Esophagus muscularis mucosa (tissue), 4 donors: Measurements from ENCODE around the gene LYPD6B. TPM values are rescaled to one million over a fixed set of nuclear protein-coding genes. Genes with fewer than 3 reads are reported as not detected.
A peak's percentile ranks its signal among the peaks of the same experiment; 100 is the strongest.

ENCODE experiments used
- DNase-seq: peaks from one replicate; pipeline ENCODE4 v3.0.0-alpha.2; 2017; ENCODE audit errors: extremely low spot score
- H3K27ac ChIP-seq, 4 donors: fragments of 200-600 bp; sonication (generic); replicated peaks in 1 of 4; 1 replicate in 3 of 4; 2 replicates in 1 of 4; pipeline ENCODE4 v1.5.1; 2016 to 2019; ENCODE audit warnings: mild to moderate bottlenecking in 1 of 4
- H3K27me3 ChIP-seq, 4 donors: fragments of 200-600 bp; sonication (generic); one replicate each; pipeline versions ENCODE4 v1.5.1 to v1.6.0; 2016 to 2019
- H3K36me3 ChIP-seq, 4 donors: fragments of 200-600 bp; sonication (generic); one replicate each; pipeline ENCODE4 v1.5.1; 2016 to 2019
- H3K4me1 ChIP-seq, 4 donors: fragments of 200-600 bp; sonication (generic); one replicate each; pipeline ENCODE4 v1.5.1; 2016 to 2019
- H3K4me3 ChIP-seq, 4 donors: fragments of 200-600 bp; sonication (generic); 1 replicate in 2 of 4; 2 replicates in 2 of 4; pipeline ENCODE4 v1.5.1; 2016 to 2019; ENCODE audit warnings: mild to moderate bottlenecking in 4 of 4, moderate library complexity in 1 of 4
- H3K9me3 ChIP-seq, 4 donors: fragments of 200-600 bp; sonication (generic); 1 replicate in 3 of 4; 2 replicates in 1 of 4; pipeline ENCODE4 v1.5.1; 2016 to 2019
- CTCF ChIP-seq, 3 experiments: fragments of 200-600 bp in 2 of 3; fragments of 450-650 bp in 1 of 3; sonication (generic) in 2 of 3; IDR thresholded peaks; one replicate each; pipeline ENCODE4 v1.5.1; 2017 to 2019; ENCODE audit warnings: antibody characterized with exemption in 3 of 3, mild to moderate bottlenecking in 2 of 3, moderate library complexity in 1 of 3
- EP300 ChIP-seq: sonication (generic); formaldehyde crosslinking; IDR thresholded peaks from one replicate; pipeline ENCODE4 v1.6.1; 2017; ENCODE audit warnings: antibody characterized with exemption
- POLR2A ChIP-seq: fragments of 450-650 bp; IDR thresholded peaks from one replicate; pipeline ENCODE4 v1.6.1; 2017; ENCODE audit warnings: antibody characterized with exemption, moderate library complexity, mild to moderate bottlenecking, low read depth
- POLR2AphosphoS5 ChIP-seq, 2 donors: sonication (generic); formaldehyde crosslinking; IDR thresholded peaks; one replicate each; pipeline ENCODE4 v1.6.1; 2017; ENCODE audit warnings: antibody characterized with exemption in 2 of 2
- WGBS: methylation state at CpG from one replicate; pipeline ENCODE4 v1.1.5; 2018; 5-methylcytosine and 5-hydroxymethylcytosine counted together
- intact Hi-C: fragments of 100-400 bp; cut with DNase I; formaldehyde crosslinking; loops from one replicate; pipeline ENCODE4 v1.15.1; 2023
- total RNA-seq, 4 donors: library from RNA; depleted of rRNA; stranded (reverse); fragments of >200 nt; gene quantifications; one replicate each; pipeline versions ENCODE4 v1.1.0 to v1.2.1, GENCODE V29; 2016

Gene LYPD6B
- total RNA-seq, 4 donors from 2014 or later: not detected

- H3K27me3 ChIP-seq: no peaks in the 10 kb centered on the region
- intact Hi-C loops: no loop called here
- no peaks in the 10 kb centered on the region for H3K36me3 ChIP-seq
- TF ChIP-seq POLR2A (no peak), POLR2AphosphoS5 (IDR thresholded peaks at IDR 0.05) (no peak), EP300 (no peak), CTCF (IDR thresholded peaks at IDR 0.05) (no peak)
- no peaks in the 10 kb centered on the region for H3K4me1 ChIP-seq
- H3K9me3 ChIP-seq: no peaks in the 10 kb centered on the region
- DNase-seq: no peak
- H3K4me3 ChIP-seq: no peak overlapping the region
- H3K27ac ChIP-seq: no peak overlapping the region
- 88% methylated on average over 6 of the region's 6 CpGs for WGBS
These were observed 18.2 kb downstream of the LYPD6B start for GRCh38 chr2:149056541-149057255.

- intact Hi-C loops: no loop called here
- H3K36me3 ChIP-seq: no peaks in the 10 kb centered on the region
- 42% methylated on average over 5 of the region's 5 CpGs for WGBS
- DNase-seq: no peak
- H3K4me3 ChIP-seq: no peak overlapping the region
- no peak overlapping the region for H3K27ac ChIP-seq
- no peak for TF ChIP-seq CTCF (IDR thresholded peaks at IDR 0.05)
- no peak for TF ChIP-seq POLR2AphosphoS5 (IDR thresholded peaks at IDR 0.05)
- no peak for TF ChIP-seq POLR2A
- TF ChIP-seq EP300: no peak
- H3K9me3 ChIP-seq: no peaks in the 10 kb centered on the region
- no peaks in the 10 kb centered on the region for H3K4me1 ChIP-seq
- H3K27me3 ChIP-seq: no peaks in the 10 kb centered on the region
These were observed 18.9 kb downstream of the LYPD6B start for GRCh38 chr2:149057401-149057800.

- H3K4me3 ChIP-seq: no peak overlapping the region
- intact Hi-C loops: no loop called here
- 89% methylated on average over 5 of the region's 5 CpGs for WGBS
- peak; percentile 72 for DNase-seq
- no peaks in the 10 kb centered on the region for H3K27me3 ChIP-seq
- TF ChIP-seq CTCF (IDR thresholded peaks at IDR 0.05) (no peak), POLR2AphosphoS5 (IDR thresholded peaks at IDR 0.05) (no peak), EP300 (no peak), POLR2A (no peak)
- no peaks in the 10 kb centered on the region for H3K4me1 ChIP-seq
- H3K27ac ChIP-seq: no peak overlapping the region
- no peaks in the 10 kb centered on the region for H3K36me3 ChIP-seq
- H3K9me3 ChIP-seq: no peaks in the 10 kb centered on the region
These were observed 20.4 kb downstream of the LYPD6B start for GRCh38 chr2:149058936-149059335.

GRCh38 chr2:149059822-149060221, 21.3 kb downstream of the LYPD6B start:
- WGBS: 75% methylated on average over 1 of the region's 1 CpG
- H3K27ac ChIP-seq: no peak overlapping the region
- H3K4me1 ChIP-seq: peaks cover 0 to 5% (median 5%) of the 10 kb centered on the region in 4 donors
- no peaks in the 10 kb centered on the region for H3K27me3 ChIP-seq
- H3K36me3 ChIP-seq: no peaks in the 10 kb centered on the region
- TF ChIP-seq POLR2A: no peak
- intact Hi-C loops: no loop called here
- H3K4me3 ChIP-seq: no peak overlapping the region
- no peaks in the 10 kb centered on the region for H3K9me3 ChIP-seq
- peak; percentile 86 for DNase-seq

GRCh38 chr2:149061133-149061745, 22.7 kb downstream of the LYPD6B start:
- Histone ChIP-seq H3K4me3 (no peak overlapping the region), H3K4me1 (peaks cover 0 to 11% (median 10%) of the 10 kb centered on the region in 4 donors), H3K9me3 (no peaks in the 10 kb centered on the region), H3K27ac (no peak overlapping the region), H3K27me3 (no peaks in the 10 kb centered on the region), H3K36me3 (no peaks in the 10 kb centered on the region)
- intact Hi-C loops: no loop called here
- DNase-seq: peak; percentile 62
- WGBS: 89% methylated on average over 2 of the region's 2 CpGs
- no peak for TF ChIP-seq POLR2A
- TF ChIP-seq CTCF (IDR thresholded peaks at IDR 0.05): no peak
- TF ChIP-seq POLR2AphosphoS5 (IDR thresholded peaks at IDR 0.05): no peak
- TF ChIP-seq EP300: no peak
